ENCODE measurements around the gene FBXO36. TPM values are rescaled to one million over a fixed set of nuclear protein-coding genes. Genes with fewer than 3 reads are reported as not detected.

Gene FBXO36
- total and polyA plus RNA-seq, 10 of the 15 experiments (the other 5 are each of a cell fraction or from before 2014, with no cell fraction given), result 0.79 to 2.7 (median 1.3) TPM

DNA sequence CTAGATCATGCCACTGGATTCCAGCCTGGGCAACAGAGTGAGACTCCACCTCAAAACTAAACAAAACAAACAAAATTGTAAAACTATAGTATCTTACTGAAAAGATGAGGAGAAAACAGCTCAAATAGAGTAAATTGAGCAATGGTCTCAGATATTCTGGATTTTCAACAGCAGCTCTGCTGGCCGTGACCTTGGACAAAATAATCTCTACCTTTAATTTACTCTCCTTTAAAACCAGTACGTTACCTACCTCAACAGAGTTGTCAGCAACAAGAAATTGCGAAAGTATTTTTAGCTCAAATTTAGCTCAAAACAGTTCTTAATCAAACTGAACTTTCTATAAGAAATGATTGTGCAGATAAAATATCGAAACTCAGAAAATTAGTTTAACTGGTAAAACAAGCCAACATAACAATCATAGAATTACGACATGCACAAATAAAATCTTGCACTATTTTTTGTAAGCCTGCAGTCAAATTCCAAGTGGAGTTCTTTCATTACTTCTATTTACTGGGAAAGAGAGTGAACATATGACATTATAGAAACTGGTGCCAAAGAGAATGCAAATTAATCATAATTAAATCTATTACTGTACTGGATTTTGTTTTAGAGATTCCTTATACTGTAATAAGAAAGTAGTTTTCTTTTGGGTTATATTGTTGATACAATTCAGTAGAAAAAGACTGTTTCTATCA, 41.3 kb upstream of the FBXO36 start:
- Histone ChIP-seq H3K79me2 (ENCODE audit: control insufficient read depth, insufficient read depth, low read length) (peaks cover 40% of the 10 kb centered on the region), H3K9me3 (replicated peaks; ENCODE audit: control insufficient read depth, insufficient read depth, low read length) (no peaks in the 10 kb centered on the region), H2AFZ (ENCODE audit: control insufficient read depth, low read depth, low read length) (no peak overlapping the region), H3K4me3 (no peak overlapping the region), H3K27ac (ENCODE audit: control insufficient read depth, insufficient read depth) (no peak overlapping the region), H3K9ac (ENCODE audit: control insufficient read depth, insufficient read depth, low read length) (no peak overlapping the region), H3K36me3 (ENCODE audit: control insufficient read depth in 2 of 2, insufficient read depth in 2 of 2, low read length in 1 of 2) (peaks cover 2 to 26% of the 10 kb centered on the region in 2 experiments), H3K4me2 (ENCODE audit: control insufficient read depth, insufficient read depth) (no peak overlapping the region), H3K27me3 (replicated peaks in 1 of 2; ENCODE audit: control insufficient read depth in 2 of 2, insufficient read depth in 2 of 2, low read length in 1 of 2) (no peaks in the 10 kb centered on the region), H4K20me1 (ENCODE audit: control insufficient read depth, insufficient read depth) (no peaks in the 10 kb centered on the region), H3K4me1 (ENCODE audit: control insufficient read depth, insufficient read depth, low read length) (peaks cover 7% of the 10 kb centered on the region; the same call in 1 of the 2 replicates)
- ChIA-PET SMC1A (ENCODE audit: uncharacterized antibody, unreplicated experiment) (no interaction called here), RAD21 (ENCODE audit: unreplicated experiment) (no interaction called here), POLR2A (no interaction called here), CTCF (no interaction called here)
- 97% methylated on average over 5 of the region's 5 CpGs for WGBS (ENCODE audit: insufficient coverage, insufficient replicate concordance, low lambda C conversion rate, missing lambda C conversion rate)
- no peak for DNase-seq (ENCODE audit: low read depth, low spot score)
- ATAC-seq, result no peak
- BruUV-seq (replicated peaks), result no TSS peak
- no peak for FAIRE-seq
- in situ Hi-C loops (cut with MboI) (no loop called here), intact Hi-C loops (cut with micrococcal nuclease; ENCODE audit: unreplicated experiment) (no loop called here)
- no peak for TF ChIP-seq HDGF (IDR thresholded peaks at IDR 0.05)
- TF ChIP-seq IRF5 (IDR thresholded peaks at IDR 0.05; ENCODE audit: borderline replicate concordance), result no peak
- TF ChIP-seq NR2C1 (IDR thresholded peaks at IDR 0.05), result no peak
- no peak for TF ChIP-seq ELK1 (IDR thresholded peaks at IDR 0.05; ENCODE audit: low read depth, low read length)
- TF ChIP-seq HCFC1 (IDR thresholded peaks at IDR 0.05; ENCODE audit: low read length), result no peak
- no peak for TF ChIP-seq ZNF384 (IDR thresholded peaks at IDR 0.05; ENCODE audit: borderline replicate concordance, low read depth, low read length)

Measured in GM12878 (cell line).